GM19043 (cell line): Measurements from ENCODE around the gene RASSF5.
A peak's percentile ranks its signal among the peaks of the same experiment; 100 is the strongest.
"Not testable (repeated sequence)": the region's sequence is repeated elsewhere in the genome, so short reads cannot be mapped to it uniquely, and the experiment has no call there.

Source experiments
- ATAC-seq: cut with Tn5 transposase; IDR thresholded peaks from one replicate; pipeline ENCODE4 v1.9.1; 2021; ENCODE audit warnings: low read depth; ENCODE audit not compliant: unreplicated experiment

The RASSF5 gene

GRCh38 chr1:206563367-206564207 is 56.3 kb downstream of the RASSF5 start:
- peak; percentile 35 for ATAC-seq

GRCh38 chr1:206565995-206566394 is 58.7 kb downstream of the RASSF5 start:
- ATAC-seq: no peak

- ATAC-seq: no peak
These were observed 59.7 kb downstream of the RASSF5 start for GRCh38 chr1:206566999-206567398.

DNA sequence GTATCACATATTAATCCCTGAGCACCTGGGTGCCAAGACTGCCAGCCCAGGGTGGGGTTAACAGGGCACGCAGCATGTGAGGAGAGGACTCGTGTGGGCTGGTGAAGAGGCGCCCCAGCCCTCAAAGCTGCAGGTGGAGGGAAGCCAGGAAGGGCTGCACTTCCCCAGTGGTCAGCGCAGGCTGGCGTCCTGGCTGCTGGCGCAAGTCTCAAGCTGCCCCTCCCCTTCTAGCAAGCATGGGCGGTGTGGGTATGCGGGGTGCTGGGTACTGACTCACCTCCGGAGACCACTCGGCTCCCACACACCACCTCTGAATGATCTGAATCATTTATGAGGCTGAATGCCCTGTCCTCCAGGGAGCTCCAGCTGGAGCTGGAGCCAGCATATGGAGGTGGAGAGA is 60.9 kb downstream of the RASSF5 start:
- ATAC-seq: no peak

GRCh38 chr1:206568779-206569352 is 61.5 kb downstream of the RASSF5 start:
- ATAC-seq: no peak

GRCh38 chr1:206569556-206569955 is 62.2 kb downstream of the RASSF5 start:
- no peak for ATAC-seq

GRCh38 chr1:206570529-206570928 is 63.2 kb downstream of the RASSF5 start:
- ATAC-seq: no peak

- ATAC-seq: no peak
These were observed 65.5 kb downstream of the RASSF5 start for GRCh38 chr1:206572835-206573234.

GRCh38 chr1:206573319-206573718 is 66.0 kb downstream of the RASSF5 start:
- no peak for ATAC-seq

- ATAC-seq: no peak
These were observed 66.4 kb downstream of the RASSF5 start for GRCh38 chr1:206573762-206574161.

DNA sequence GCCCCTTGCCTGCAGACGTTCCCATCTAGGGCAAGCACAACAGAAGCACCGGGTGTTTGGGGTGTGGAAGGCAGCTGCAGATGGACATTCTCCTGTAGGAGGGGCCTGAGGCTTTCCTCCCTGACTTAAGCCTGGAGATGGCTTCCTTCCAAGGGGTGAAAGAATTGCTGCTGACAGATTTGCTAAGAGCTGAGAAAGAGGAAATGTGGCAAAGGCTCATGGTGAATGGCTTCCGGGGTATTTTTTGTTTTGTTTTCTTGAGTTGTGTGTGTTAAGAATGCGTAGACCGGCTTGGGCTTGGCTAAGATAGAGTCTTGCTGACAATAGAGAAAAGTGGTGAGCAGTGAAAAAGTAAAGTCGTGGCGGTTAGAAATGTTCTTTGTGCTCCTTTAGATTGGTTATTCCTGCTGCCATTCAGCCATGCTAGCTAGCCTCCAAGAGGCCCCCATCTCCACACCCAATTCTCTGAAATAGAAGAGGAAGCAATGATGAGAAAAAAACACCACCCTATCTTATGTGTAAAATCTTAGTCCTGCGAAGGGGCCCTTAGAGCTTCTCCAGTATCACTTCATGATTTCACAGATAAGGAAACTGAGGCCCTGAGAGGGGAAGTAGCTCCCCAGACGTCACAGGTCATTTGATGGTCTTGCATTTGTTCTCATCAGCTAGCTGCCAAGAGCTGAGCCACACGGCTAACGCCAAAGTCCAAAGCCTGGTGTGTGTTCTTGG is 68.0 kb downstream of the RASSF5 start:
- no peak for ATAC-seq

DNA sequence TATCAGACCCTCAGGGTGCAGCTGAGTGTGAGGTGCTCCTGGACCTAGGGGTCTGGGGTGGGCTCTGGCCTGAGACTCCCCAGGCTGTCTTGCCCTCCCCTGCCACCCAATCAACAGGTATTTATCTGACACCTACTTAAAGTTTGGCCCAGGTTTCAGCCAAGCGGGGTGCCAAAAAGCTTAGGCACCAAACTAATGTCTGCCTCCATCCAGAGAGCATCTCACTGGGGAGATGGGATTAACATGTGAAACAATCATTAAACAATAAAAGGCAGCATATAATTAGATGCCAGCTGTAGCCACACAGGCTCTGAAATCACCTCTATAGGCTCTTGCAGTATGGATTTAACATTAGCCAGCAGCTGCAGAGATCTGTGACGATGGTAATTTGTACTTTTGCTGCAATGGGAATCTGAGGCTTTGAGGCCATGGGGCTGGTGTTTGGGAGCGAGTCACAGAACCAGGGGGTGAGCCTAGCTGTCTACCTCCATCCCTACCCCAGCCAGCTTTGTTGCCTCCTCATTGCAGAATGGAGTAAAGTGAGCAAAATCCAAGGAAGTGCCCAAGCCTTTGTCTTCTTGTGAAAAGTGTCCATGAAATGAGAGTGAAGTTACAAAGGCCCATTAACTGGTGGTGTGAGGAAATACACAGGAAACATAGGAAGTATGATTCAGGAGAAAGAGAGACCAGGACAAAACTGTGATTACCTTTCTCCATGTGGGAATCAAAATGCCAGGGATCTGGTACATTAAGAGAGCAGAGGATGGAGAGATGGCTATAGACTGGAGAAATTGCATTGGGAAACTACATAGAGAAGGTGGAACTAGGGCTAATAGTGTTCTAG is 68.8 kb downstream of the RASSF5 start:
- ATAC-seq: no peak

DNA sequence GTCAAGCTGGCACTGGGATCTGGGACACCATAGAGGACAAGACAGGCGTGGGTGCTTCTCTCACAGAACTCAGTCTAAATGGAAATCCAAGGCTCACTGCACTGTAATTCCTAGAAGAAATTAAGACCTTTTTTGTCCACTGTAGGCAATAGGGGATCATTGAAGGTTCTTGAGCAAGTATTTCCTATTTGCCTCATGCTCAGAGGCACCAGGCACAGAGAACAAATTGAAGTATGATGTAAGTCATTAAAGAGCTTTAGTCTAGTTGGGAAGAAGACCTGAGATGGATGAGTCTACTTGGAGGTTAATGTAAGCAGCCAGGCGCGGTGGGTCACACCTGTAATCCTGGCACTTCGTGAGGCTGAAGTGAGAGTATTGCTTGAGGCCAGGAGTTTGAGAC is 70.3 kb downstream of the RASSF5 start:
- ATAC-seq: no peak

DNA sequence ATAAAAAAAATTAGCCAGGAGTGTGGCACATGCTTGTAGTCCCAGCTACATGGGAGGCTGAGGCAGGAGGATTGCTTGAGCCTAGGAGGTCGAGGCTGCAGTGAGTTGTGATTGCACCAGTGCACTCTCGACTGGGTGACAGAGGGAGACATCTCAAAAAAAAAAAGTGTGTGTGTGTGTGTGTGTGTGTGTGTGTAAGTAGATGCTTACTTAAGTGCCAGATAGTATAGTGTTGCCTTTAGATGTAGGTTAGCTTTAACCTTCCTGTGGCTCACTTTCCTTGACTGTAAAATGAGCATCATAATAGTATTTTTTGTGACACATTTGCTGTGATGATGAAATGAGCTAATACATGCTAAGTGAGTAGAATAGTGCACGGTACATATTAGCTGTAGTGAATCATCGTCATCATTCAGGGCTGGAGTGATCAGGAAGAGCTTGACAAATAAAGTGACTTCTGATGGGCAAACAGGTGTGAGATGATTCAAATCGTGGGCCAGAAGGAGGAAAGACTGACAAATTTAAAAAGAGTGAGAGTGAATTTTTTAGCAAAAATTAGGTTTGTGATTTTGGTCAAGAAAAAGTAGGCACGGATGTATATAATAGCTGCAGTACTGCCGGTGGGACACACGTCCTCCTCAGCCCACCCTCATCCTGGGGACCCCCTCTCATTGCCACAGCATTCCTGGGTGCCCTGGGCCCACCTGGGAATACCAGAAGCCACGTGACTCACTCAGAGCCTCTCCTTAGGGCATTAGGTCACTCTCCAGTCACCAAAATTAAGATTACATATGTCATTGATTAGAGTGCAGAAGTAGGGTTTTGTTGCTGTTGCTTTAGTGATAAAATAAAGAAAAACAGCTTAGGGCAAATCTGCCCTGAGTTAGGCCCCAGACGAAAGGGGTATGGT is 71.0 kb downstream of the RASSF5 start:
- no peak for ATAC-seq

DNA sequence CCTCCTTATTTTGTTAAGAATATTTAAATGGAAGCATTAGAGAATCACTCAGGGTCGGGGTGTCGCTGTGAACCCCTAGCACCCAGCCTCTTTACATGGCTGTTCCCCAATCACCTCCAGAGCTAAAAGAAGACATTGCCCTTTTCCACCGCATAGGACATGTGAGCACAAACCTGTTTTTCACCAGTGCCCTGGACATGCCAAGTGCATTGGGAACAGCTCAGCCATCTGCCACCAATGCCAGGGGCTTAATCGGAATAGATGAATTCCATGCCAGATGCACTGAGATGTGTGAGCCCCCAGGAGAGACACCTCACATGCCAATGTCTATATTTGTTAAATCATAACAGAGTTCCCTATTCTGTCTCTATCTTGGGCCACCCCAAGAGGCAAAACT is 71.6 kb downstream of the RASSF5 start:
- no peak for ATAC-seq

GRCh38 chr1:206579747-206580437 is 72.6 kb downstream of the RASSF5 start:
- peak; percentile 84 for ATAC-seq

- ATAC-seq: no peak
These were observed 73.2 kb downstream of the RASSF5 start for GRCh38 chr1:206580438-206581113.

DNA sequence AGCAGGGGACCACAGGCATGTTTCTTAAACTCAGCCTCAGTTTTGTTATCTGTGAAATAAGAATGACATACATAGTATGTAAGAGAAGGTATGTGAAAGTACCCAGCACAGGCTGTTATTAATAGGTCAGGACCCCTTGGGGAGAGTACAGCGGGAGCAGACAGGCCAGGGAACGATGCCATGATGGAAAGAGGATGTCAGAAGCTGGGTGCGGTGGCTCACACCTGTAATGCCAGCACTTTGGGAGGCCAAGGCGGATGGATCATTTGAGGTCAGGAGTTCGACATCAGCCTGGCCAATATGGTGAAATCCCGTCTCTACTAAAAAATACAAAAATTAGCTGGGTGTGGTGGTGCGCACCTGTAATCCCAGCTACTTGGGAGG is 73.8 kb downstream of the RASSF5 start:
- ATAC-seq: not testable (repeated sequence)

DNA sequence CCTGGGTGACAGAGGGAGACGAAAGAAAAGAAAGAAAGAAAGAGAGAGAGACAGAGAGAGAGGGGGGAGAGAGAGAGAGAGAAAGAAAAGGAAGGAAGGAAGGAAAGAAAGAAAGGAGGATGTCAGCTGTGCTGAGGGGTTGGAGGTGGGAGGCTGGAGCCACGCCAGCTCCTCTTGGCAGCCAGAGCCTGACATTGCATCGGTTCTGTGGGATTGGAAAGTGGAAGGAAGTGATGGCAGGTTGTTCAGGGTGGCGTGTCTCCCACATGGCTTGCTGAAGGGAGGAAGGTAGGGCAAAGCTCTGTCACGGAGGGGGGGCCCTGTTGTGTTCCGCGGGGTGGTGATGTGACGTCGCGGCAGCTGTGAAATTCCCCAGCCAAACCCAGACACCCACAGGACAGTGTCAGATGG is 74.2 kb downstream of the RASSF5 start:
- ATAC-seq: no peak
